ENCODE data around the gene RANBP3. TPM values are rescaled to one million over a fixed set of nuclear protein-coding genes. Genes with fewer than 3 reads are reported as not detected.
"Not testable (repeated sequence)": the region's sequence is repeated elsewhere in the genome, so short reads cannot be mapped to it uniquely, and the experiment has no call there.

The RANBP3 gene
- total RNA-seq, 3 donors from 2014 or later (not counting 1 experiment from before 2014, with no cell fraction given) = 73.9 to 95.2 (median 89.7) TPM

DNA sequence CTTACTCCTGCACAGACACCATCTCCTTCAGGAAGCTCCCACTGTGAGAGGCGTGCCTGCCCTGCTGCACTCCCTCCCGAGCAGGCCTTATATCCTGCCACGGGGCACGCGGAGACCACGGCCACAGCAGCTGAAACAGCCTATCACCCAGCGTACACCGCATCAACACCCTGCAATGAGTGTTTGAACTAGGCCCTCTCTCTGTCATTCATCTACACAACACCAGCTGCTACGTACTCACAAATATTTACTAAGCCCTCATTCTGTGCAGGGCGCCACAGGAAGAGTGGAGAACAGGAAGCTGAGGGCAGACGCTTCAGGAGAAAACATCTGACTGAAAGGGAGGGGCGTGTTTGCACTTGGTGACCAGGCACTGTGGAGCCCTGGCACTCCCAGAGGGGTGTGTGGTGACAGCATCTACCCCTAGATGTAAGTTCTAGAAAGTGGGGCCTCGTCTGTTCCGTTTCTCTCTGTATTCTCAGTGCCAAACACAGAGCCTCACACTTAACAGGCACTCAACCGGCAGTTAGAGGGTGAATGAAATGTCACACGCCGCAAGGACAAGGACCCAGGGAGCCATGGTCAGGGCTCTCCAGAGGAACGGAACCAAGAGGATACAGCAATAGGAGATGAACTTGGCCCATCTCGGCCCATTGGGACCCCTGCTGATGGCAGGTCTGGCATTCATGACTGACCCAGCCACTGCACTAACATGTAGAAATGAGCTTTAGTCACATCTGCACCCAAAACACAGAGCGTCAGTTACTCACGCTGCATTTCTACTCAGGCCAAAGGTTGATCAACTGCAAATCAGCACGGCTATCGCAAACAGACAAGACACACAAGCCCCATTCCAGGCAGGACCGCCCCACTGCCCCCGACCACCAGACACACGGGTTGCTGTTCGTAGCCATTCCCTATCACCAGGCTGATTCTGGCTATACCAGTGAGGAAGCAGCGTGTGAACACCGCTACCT is 15.7 kb downstream of the RANBP3 start:
- peaks cover 62 to 85% of the 10 kb centered on the region in 2 donors for H3K4me1 Mint-ChIP-seq
- intact Hi-C loops (cut with micrococcal nuclease) = loop anchor here (1.0 kb wide), 1 partner anchor 9 kb away; no protein-coding TSS in a partner anchor
- no peaks in the 10 kb centered on the region for H3K27me3 Mint-ChIP-seq (ENCODE audit: low read depth in 2 of 2)
- peaks cover 1% of the 10 kb centered on the region for H3K36me3 ChIP-seq (ENCODE audit: control insufficient read depth, insufficient read depth, low read length)
- H3K27me3 ChIP-seq (ENCODE audit: control insufficient read depth, insufficient read depth, low read length) = no peaks in the 10 kb centered on the region
- no peaks in the 10 kb centered on the region for H3K9me3 ChIP-seq (ENCODE audit: control insufficient read depth, insufficient read depth, low read length)
- ATAC-seq = peak; percentile 89 to 96 (median 91)
- peak; percentile 58 to 88 for DNase-seq
- 37% methylated on average over 29 of the region's 29 CpGs for WGBS (ENCODE audit: insufficient coverage)
- peak overlapping the region; percentile 94 to 96 for H3K27ac Mint-ChIP-seq
- peak overlapping the region; percentile 79 for H3K4me3 Mint-ChIP-seq
- H3K4me3 ChIP-seq (ENCODE audit: low read length) = no peak overlapping the region
- peak overlapping the region; percentile 73 for H3K27ac ChIP-seq (ENCODE audit: low read length)
- no peaks in the 10 kb centered on the region for H3K36me3 Mint-ChIP-seq
- H3K4me1 ChIP-seq (ENCODE audit: control insufficient read depth, insufficient read depth, low read length) = peaks cover 71% of the 10 kb centered on the region
- H3K9me3 Mint-ChIP-seq = no peaks in the 10 kb centered on the region
- TF ChIP-seq, protein P1, sequence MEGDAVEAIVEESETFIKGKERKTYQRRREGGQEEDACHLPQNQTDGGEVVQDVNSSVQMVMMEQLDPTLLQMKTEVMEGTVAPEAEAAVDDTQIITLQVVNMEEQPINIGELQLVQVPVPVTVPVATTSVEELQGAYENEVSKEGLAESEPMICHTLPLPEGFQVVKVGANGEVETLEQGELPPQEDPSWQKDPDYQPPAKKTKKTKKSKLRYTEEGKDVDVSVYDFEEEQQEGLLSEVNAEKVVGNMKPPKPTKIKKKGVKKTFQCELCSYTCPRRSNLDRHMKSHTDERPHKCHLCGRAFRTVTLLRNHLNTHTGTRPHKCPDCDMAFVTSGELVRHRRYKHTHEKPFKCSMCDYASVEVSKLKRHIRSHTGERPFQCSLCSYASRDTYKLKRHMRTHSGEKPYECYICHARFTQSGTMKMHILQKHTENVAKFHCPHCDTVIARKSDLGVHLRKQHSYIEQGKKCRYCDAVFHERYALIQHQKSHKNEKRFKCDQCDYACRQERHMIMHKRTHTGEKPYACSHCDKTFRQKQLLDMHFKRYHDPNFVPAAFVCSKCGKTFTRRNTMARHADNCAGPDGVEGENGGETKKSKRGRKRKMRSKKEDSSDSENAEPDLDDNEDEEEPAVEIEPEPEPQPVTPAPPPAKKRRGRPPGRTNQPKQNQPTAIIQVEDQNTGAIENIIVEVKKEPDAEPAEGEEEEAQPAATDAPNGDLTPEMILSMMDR (IDR thresholded peaks at IDR 0.05) = no peak

DNA sequence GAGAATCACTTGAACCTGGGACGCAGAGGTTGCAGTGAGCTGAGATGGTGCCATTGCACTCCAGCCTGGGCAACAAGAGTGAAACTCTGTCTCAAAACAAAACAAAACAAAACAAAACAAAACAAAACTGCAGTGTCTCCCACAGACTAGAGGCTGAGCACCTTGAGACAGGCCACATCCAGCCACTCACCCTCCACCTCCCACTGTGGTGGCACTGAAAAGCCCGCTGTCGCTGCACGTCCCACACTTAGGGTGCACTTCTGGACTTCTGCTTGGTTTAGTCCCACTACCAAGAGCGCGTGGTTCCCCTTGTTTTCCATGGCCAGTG is 16.3 kb downstream of the RANBP3 start:
- H3K27ac Mint-ChIP-seq = peak overlapping the region; percentile 94 to 96
- intact Hi-C loops (cut with micrococcal nuclease); H3K36me3 ChIP-seq (ENCODE audit: control insufficient read depth, insufficient read depth, low read length); H3K36me3 Mint-ChIP-seq; H3K4me3 ChIP-seq (ENCODE audit: low read length); H3K27me3 Mint-ChIP-seq (ENCODE audit: low read depth in 2 of 2); H3K27me3 ChIP-seq (ENCODE audit: control insufficient read depth, insufficient read depth, low read length); H3K9me3 Mint-ChIP-seq; H3K9me3 ChIP-seq (ENCODE audit: control insufficient read depth, insufficient read depth, low read length); DNase-seq: not testable (repeated sequence)
- H3K4me1 Mint-ChIP-seq = peaks cover 55 to 85% of the 10 kb centered on the region in 2 donors
- WGBS (ENCODE audit: insufficient coverage) = 55% methylated on average over 5 of the region's 6 CpGs
- peak overlapping the region; percentile 73 for H3K27ac ChIP-seq (ENCODE audit: low read length)
- H3K4me1 ChIP-seq (ENCODE audit: control insufficient read depth, insufficient read depth, low read length) = peaks cover 71% of the 10 kb centered on the region
- H3K4me3 Mint-ChIP-seq = peak overlapping the region; percentile 79
- ATAC-seq = peak; percentile 30 to 51 (median 40)

DNA sequence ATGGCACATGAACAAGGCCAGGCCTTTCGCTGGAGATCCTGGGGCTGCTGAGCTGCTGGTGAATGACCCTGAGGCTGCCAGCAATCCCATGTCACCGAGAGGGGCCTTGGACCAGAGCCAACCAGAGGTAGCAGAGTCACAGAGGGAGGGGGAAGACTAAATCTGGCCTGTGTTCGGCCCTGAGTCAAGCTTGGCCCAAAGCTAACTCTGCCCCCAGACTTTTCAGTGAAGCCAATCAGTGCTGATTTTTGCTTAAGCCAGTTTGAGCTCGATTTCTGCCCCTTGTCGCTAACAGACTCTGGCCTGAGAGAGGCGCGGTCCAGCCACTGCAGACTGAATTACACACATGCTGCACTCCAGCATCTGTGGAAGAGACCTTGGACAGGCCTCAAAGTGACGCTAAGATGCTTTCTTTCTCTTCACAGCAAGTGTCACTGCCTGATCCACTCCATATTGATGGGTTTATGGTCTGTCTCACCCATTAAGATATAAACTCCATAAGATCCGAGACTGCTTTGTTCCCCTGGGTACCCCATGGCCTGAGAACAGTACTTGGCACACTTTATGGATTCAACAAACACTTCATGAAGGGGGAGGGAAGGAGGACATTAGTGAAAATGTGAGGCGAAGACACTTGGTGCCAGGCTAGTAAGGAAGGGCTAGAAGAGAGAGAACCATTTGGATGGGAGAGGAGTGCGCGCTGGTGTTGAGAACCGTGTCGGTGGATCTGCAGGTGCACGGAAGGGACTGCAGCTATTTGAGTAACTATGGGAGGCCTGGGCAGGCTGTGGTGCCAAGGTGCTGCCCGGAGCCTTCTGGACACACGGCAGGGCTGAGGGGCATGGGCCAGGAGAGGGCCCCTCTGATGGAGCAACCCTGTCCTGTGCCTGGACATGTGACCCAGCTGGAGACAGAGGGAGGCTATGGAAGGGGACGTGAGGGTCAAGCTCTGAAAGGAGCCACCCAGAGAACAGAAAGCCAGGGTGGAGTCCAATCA is 17.6 kb downstream of the RANBP3 start:
- intact Hi-C loops (cut with micrococcal nuclease) = no loop called here
- Mint-ChIP-seq H3K9me3 (no peaks in the 10 kb centered on the region), H3K36me3 (no peaks in the 10 kb centered on the region), H3K27ac (peak overlapping the region; percentile 94 to 96), H3K4me3 (peak overlapping the region; percentile 71), H3K4me1 (peaks cover 62 to 83% of the 10 kb centered on the region in 2 donors), H3K27me3 (ENCODE audit: low read depth in 2 of 2) (no peaks in the 10 kb centered on the region)
- Histone ChIP-seq H3K9me3 (ENCODE audit: control insufficient read depth, insufficient read depth, low read length) (no peaks in the 10 kb centered on the region), H3K27ac (ENCODE audit: low read length) (peak overlapping the region; percentile 73), H3K27me3 (ENCODE audit: control insufficient read depth, insufficient read depth, low read length) (no peaks in the 10 kb centered on the region), H3K4me3 (ENCODE audit: low read length) (no peak overlapping the region), H3K4me1 (ENCODE audit: control insufficient read depth, insufficient read depth, low read length) (peaks cover 68% of the 10 kb centered on the region), H3K36me3 (ENCODE audit: control insufficient read depth, insufficient read depth, low read length) (no peaks in the 10 kb centered on the region)
- DNase-seq (no peak), ATAC-seq (no peak)
- 94% methylated on average over 18 of the region's 18 CpGs for WGBS (ENCODE audit: insufficient coverage)
- TF ChIP-seq, protein P1 (IDR thresholded peaks at IDR 0.05) = no peak

All from natural killer cell (primary cell).